Measurements from ENCODE around the gene FAH.

The FAH gene

GRCh38 chr15:80194186-80194585 is 41.4 kb downstream of the FAH start:
- Histone ChIP-seq H3K4me1 (ENCODE audit: control insufficient read depth, insufficient read depth, low read length) (no peaks in the 10 kb centered on the region), H3K27me3 (ENCODE audit: control insufficient read depth in 1 of 2, insufficient read depth in 2 of 2, low read length in 2 of 2) (peaks cover 0 to 2% of the 10 kb centered on the region in 2 donors), H3K9me3 (ENCODE audit: control insufficient read depth in 2 of 2, low read length in 2 of 2) (no peaks in the 10 kb centered on the region), H3K36me3 (ENCODE audit: control insufficient read depth in 2 of 2, insufficient read depth in 2 of 2, low read length in 2 of 2) (no peaks in the 10 kb centered on the region), H3K27ac (ENCODE audit: low read length) (no peak overlapping the region), H3K4me3 (ENCODE audit: low read length in 2 of 2) (no peak overlapping the region), H3K9ac (ENCODE audit: low read length in 2 of 2) (no peak overlapping the region)

- Histone ChIP-seq H3K9me3 (ENCODE audit: control insufficient read depth in 2 of 2, low read length in 2 of 2) (no peaks in the 10 kb centered on the region), H3K4me1 (ENCODE audit: control insufficient read depth, insufficient read depth, low read length) (no peaks in the 10 kb centered on the region), H3K27ac (ENCODE audit: low read length) (no peak overlapping the region), H3K27me3 (ENCODE audit: control insufficient read depth in 1 of 2, insufficient read depth in 2 of 2, low read length in 2 of 2) (peaks cover 0 to 3% of the 10 kb centered on the region in 2 donors), H3K9ac (ENCODE audit: low read length in 2 of 2) (no peak overlapping the region), H3K36me3 (ENCODE audit: control insufficient read depth in 2 of 2, insufficient read depth in 2 of 2, low read length in 2 of 2) (no peaks in the 10 kb centered on the region), H3K4me3 (ENCODE audit: low read length in 2 of 2) (no peak overlapping the region)
Measured at GRCh38 chr15:80194914-80195313, 42.1 kb downstream of the FAH start.

GRCh38 chr15:80199366-80199765 is 46.6 kb downstream of the FAH start:
- Histone ChIP-seq H3K4me1 (ENCODE audit: control insufficient read depth, insufficient read depth, low read length) (no peaks in the 10 kb centered on the region), H3K36me3 (ENCODE audit: control insufficient read depth in 2 of 2, insufficient read depth in 2 of 2, low read length in 2 of 2) (no peaks in the 10 kb centered on the region), H3K4me3 (ENCODE audit: low read length in 2 of 2) (no peak overlapping the region), H3K9ac (ENCODE audit: low read length in 2 of 2) (no peak overlapping the region), H3K9me3 (ENCODE audit: control insufficient read depth in 2 of 2, low read length in 2 of 2) (no peaks in the 10 kb centered on the region), H3K27me3 (ENCODE audit: control insufficient read depth in 1 of 2, insufficient read depth in 2 of 2, low read length in 2 of 2) (peaks cover 0 to 7% of the 10 kb centered on the region in 2 donors), H3K27ac (ENCODE audit: low read length) (no peak overlapping the region)

GRCh38 chr15:80199869-80200268 is 47.1 kb downstream of the FAH start:
- H3K9ac ChIP-seq (ENCODE audit: low read length in 2 of 2) = no peak overlapping the region
- H3K36me3 ChIP-seq (ENCODE audit: control insufficient read depth in 2 of 2, insufficient read depth in 2 of 2, low read length in 2 of 2) = no peaks in the 10 kb centered on the region
- H3K4me3 ChIP-seq (ENCODE audit: low read length in 2 of 2) = no peak overlapping the region
- H3K27me3 ChIP-seq (ENCODE audit: control insufficient read depth in 1 of 2, insufficient read depth in 2 of 2, low read length in 2 of 2) = peaks cover 0 to 7% of the 10 kb centered on the region in 2 donors
- no peaks in the 10 kb centered on the region for H3K4me1 ChIP-seq (ENCODE audit: control insufficient read depth, insufficient read depth, low read length)
- no peak overlapping the region for H3K27ac ChIP-seq (ENCODE audit: low read length)
- H3K9me3 ChIP-seq (ENCODE audit: control insufficient read depth in 2 of 2, low read length in 2 of 2) = no peaks in the 10 kb centered on the region

GRCh38 chr15:80201256-80202015 is 48.6 kb downstream of the FAH start:
- peaks cover 0 to 7% of the 10 kb centered on the region in 2 donors for H3K27me3 ChIP-seq (ENCODE audit: control insufficient read depth in 1 of 2, insufficient read depth in 2 of 2, low read length in 2 of 2)
- H3K9ac ChIP-seq (ENCODE audit: low read length in 2 of 2) = no peak overlapping the region
- no peaks in the 10 kb centered on the region for H3K9me3 ChIP-seq (ENCODE audit: control insufficient read depth in 2 of 2, low read length in 2 of 2)
- no peak overlapping the region for H3K4me3 ChIP-seq (ENCODE audit: low read length in 2 of 2)
- H3K4me1 ChIP-seq (ENCODE audit: control insufficient read depth, insufficient read depth, low read length) = no peaks in the 10 kb centered on the region
- H3K27ac ChIP-seq (ENCODE audit: low read length) = no peak overlapping the region
- no peaks in the 10 kb centered on the region for H3K36me3 ChIP-seq (ENCODE audit: control insufficient read depth in 2 of 2, insufficient read depth in 2 of 2, low read length in 2 of 2)

- Histone ChIP-seq H3K27me3 (ENCODE audit: control insufficient read depth in 1 of 2, insufficient read depth in 2 of 2, low read length in 2 of 2) (peaks cover 3 to 6% of the 10 kb centered on the region in 2 donors), H3K36me3 (ENCODE audit: control insufficient read depth in 2 of 2, insufficient read depth in 2 of 2, low read length in 2 of 2) (no peaks in the 10 kb centered on the region), H3K27ac (ENCODE audit: low read length) (no peak overlapping the region), H3K4me3 (ENCODE audit: low read length in 2 of 2) (no peak overlapping the region), H3K9me3 (ENCODE audit: control insufficient read depth in 2 of 2, low read length in 2 of 2) (no peaks in the 10 kb centered on the region), H3K9ac (ENCODE audit: low read length in 2 of 2) (no peak overlapping the region), H3K4me1 (ENCODE audit: control insufficient read depth, insufficient read depth, low read length) (no peaks in the 10 kb centered on the region)
Measured at GRCh38 chr15:80202016-80202315, 49.2 kb downstream of the FAH start.

- Histone ChIP-seq H3K4me1 (ENCODE audit: control insufficient read depth, insufficient read depth, low read length) (no peaks in the 10 kb centered on the region), H3K36me3 (ENCODE audit: control insufficient read depth in 2 of 2, insufficient read depth in 2 of 2, low read length in 2 of 2) (no peaks in the 10 kb centered on the region), H3K4me3 (ENCODE audit: low read length in 2 of 2) (no peak overlapping the region), H3K9me3 (ENCODE audit: control insufficient read depth in 2 of 2, low read length in 2 of 2) (no peaks in the 10 kb centered on the region), H3K9ac (ENCODE audit: low read length in 2 of 2) (no peak overlapping the region), H3K27ac (ENCODE audit: low read length) (no peak overlapping the region), H3K27me3 (ENCODE audit: control insufficient read depth in 1 of 2, insufficient read depth in 2 of 2, low read length in 2 of 2) (peaks cover 3 to 6% of the 10 kb centered on the region in 2 donors)
Measured at GRCh38 chr15:80202641-80203360, 50.0 kb downstream of the FAH start.

- H3K9me3 ChIP-seq (ENCODE audit: control insufficient read depth in 2 of 2, low read length in 2 of 2) = no peaks in the 10 kb centered on the region
- no peak overlapping the region for H3K9ac ChIP-seq (ENCODE audit: low read length in 2 of 2)
Measured at GRCh38 chr15:80203361-80203885, 50.6 kb downstream of the FAH start.

GRCh38 chr15:80204231-80204630 is 51.4 kb downstream of the FAH start:
- Histone ChIP-seq H3K4me1 (ENCODE audit: control insufficient read depth, insufficient read depth, low read length) (no peaks in the 10 kb centered on the region), H3K27me3 (ENCODE audit: control insufficient read depth in 1 of 2, insufficient read depth in 2 of 2, low read length in 2 of 2) (peaks cover 3 to 8% of the 10 kb centered on the region in 2 donors), H3K27ac (ENCODE audit: low read length) (no peak overlapping the region), H3K9ac (ENCODE audit: low read length in 2 of 2) (no peak overlapping the region), H3K9me3 (ENCODE audit: control insufficient read depth in 2 of 2, low read length in 2 of 2) (no peaks in the 10 kb centered on the region), H3K36me3 (ENCODE audit: control insufficient read depth in 2 of 2, insufficient read depth in 2 of 2, low read length in 2 of 2) (no peaks in the 10 kb centered on the region), H3K4me3 (ENCODE audit: low read length in 2 of 2) (no peak overlapping the region)

More at GRCh38 chr15:80203361-80203885, 50.6 kb downstream of the FAH start:
- no peaks in the 10 kb centered on the region for H3K36me3 ChIP-seq (ENCODE audit: control insufficient read depth in 2 of 2, insufficient read depth in 2 of 2, low read length in 2 of 2)
- peaks cover 3 to 6% of the 10 kb centered on the region in 2 donors for H3K27me3 ChIP-seq (ENCODE audit: control insufficient read depth in 1 of 2, insufficient read depth in 2 of 2, low read length in 2 of 2)
- no peak overlapping the region for H3K4me3 ChIP-seq (ENCODE audit: low read length in 2 of 2)
- no peaks in the 10 kb centered on the region for H3K4me1 ChIP-seq (ENCODE audit: control insufficient read depth, insufficient read depth, low read length)
- H3K27ac ChIP-seq (ENCODE audit: low read length) = no peak overlapping the region

- Histone ChIP-seq H3K36me3 (ENCODE audit: control insufficient read depth in 2 of 2, insufficient read depth in 2 of 2, low read length in 2 of 2) (no peaks in the 10 kb centered on the region), H3K27me3 (ENCODE audit: control insufficient read depth in 1 of 2, insufficient read depth in 2 of 2, low read length in 2 of 2) (peaks cover 3 to 6% of the 10 kb centered on the region in 2 donors), H3K9me3 (ENCODE audit: control insufficient read depth in 2 of 2, low read length in 2 of 2) (no peaks in the 10 kb centered on the region), H3K4me1 (ENCODE audit: control insufficient read depth, insufficient read depth, low read length) (no peaks in the 10 kb centered on the region), H3K27ac (ENCODE audit: low read length) (no peak overlapping the region), H3K4me3 (ENCODE audit: low read length in 2 of 2) (no peak overlapping the region), H3K9ac (ENCODE audit: low read length in 2 of 2) (no peak overlapping the region)
Measured at GRCh38 chr15:80207887-80208286, 55.1 kb downstream of the FAH start.

Data from stomach smooth muscle (tissue), 2 donors.